ENCODE data around the gene PRSS38. TPM values are rescaled to one million over a fixed set of nuclear protein-coding genes. Genes with fewer than 3 reads are reported as not detected.

Gene PRSS38
- not detected in 2 replicates for polyA plus RNA-seq (2011; rRNA removed)
- polyA plus RNA-seq (2012; cell fraction: cytosol; rRNA removed), result not detected in 2 replicates
- not detected in 2 replicates for polyA plus RNA-seq (2012; cell fraction: nucleus; rRNA removed)
- polyA plus RNA-seq (2017; fragmentation: RNase III; extraction: RNeasy Plus Mini Kit Qiagen cat#74134 plus additional on column Dnase treatment), result not detected in 3 replicates
- polyA minus RNA-seq (2011; rRNA and poly(A)+ RNA removed), result not detected in 2 replicates

DNA sequence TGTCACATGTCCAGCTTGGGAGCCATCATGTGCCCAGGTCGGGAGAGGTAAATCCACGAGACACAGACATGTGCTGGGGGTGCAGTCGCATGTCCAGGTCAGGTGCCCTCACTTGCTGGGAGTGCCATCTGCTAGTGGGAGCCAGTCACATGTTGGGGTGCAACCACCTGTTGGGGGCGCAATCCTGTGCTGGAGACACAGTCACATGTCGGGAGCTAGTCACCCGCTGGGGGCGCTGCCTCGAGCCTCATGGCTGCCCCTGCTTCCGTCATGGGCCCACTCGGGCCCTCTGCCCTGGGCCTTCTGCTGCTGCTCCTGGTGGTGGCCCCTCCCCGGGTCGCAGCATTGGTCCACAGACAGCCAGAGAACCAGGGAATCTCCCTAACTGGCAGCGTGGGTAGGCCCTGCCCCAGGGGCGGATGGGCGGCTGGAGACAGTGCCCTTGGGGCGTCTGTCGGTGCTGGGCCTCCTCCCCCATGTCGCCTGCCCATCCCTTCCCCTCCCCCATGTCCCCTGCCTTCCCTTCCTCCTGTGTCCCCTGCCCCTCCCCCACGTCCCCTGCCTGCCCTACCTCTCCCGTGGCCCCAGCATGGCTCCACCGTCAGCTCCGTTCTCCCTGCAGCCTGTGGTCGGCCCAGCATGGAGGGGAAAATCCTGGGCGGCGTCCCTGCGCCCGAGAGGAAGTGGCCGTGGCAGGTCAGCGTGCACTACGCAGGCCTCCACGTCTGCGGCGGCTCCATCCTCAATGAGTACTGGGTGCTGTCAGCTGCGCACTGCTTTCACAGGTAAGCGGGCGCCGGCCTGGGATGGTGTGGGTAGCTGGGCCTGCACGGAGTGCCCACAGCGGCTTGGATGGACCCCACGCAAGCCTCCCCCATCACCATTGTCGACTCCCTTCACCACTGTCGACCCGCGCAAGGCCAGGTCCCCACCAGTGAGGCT is at the start of gene PRSS38:
TSS of gene PRSS38 (plus strand) at position 208 of the 942 bp plus-strand sequence. CDS start at position 250, 42 bp downstream.
- CTCF ChIA-PET, result no interaction called here
- no peak for ATAC-seq

GRCh38 chr1:227766015-227766634 is 49.4 kb upstream of the PRSS38 start:
- no peak for FAIRE-seq
- Histone ChIP-seq H3K4me2 (no peak overlapping the region), H3K27ac (no peak overlapping the region), H3K9me3 (no peaks in the 10 kb centered on the region), H3K4me1 (peaks cover 34% of the 10 kb centered on the region), H3K4me3 (no peak overlapping the region)
- no peak for DNase-seq (ENCODE audit: low read depth in 1 of 2, low spot score in 1 of 2)
- ChIA-PET CTCF (interaction anchor here (0.9 to 9.8 kb wide), 2 partner anchors 10 to 183 kb away, joined by 3 to 166 read pairs; partner anchors contain the start of gene WNT9A), POLR2A (no interaction called here)
- 59% methylated on average over 17 of the region's 17 CpGs for WGBS (ENCODE audit: missing lambda C conversion rate)
- TF ChIP-seq EP300 (IDR thresholded peaks at IDR 0.05) (no peak), JUNB (IDR thresholded peaks at IDR 0.05) (no peak), SMC3 (IDR thresholded peaks at IDR 0.05) (no peak), NR3C1 (IDR thresholded peaks at IDR 0.05) (no peak), TFCP2L1 (CRISPR knock-in tag; IDR thresholded peaks at IDR 0.05) (no peak), HOXA7 (CRISPR knock-in tag; IDR thresholded peaks at IDR 0.05) (no peak), FOXS1 (CRISPR knock-in tag; IDR thresholded peaks at IDR 0.05) (no peak)
- no peak for ATAC-seq

More for the DNA sequence above, at the start of gene PRSS38:
- Histone ChIP-seq H3K4me3 (no peak within 1 kb of the TSS), H3K4me2 (no peak within 1 kb of the TSS), H3K27ac (no peak within 1 kb of the TSS), H3K4me1 (no peaks in the 10 kb centered on the region), H3K9me3 (peaks cover 28% of the 10 kb centered on the region)
- DNase-seq (ENCODE audit: low read depth in 1 of 2, low spot score in 1 of 2) (no peak), FAIRE-seq (no peak)
- WGBS (ENCODE audit: missing lambda C conversion rate), result 74% methylated on average over 22 of the region's 44 CpGs
- POLR2A ChIA-PET, result no interaction called here
- no peak for TF ChIP-seq MAFK (IDR thresholded peaks at IDR 0.05; ENCODE audit: partially characterized antibody)
- no peak for TF ChIP-seq ZC3H11A (IDR thresholded peaks at IDR 0.05)
- TF ChIP-seq USF2 (IDR thresholded peaks at IDR 0.05), result no peak
- no peak for TF ChIP-seq HOXA7 (CRISPR knock-in tag; IDR thresholded peaks at IDR 0.05)
- no peak for TF ChIP-seq GATA3 (IDR thresholded peaks at IDR 0.05; ENCODE audit: borderline replicate concordance)
- no peak for TF ChIP-seq MAZ (IDR thresholded peaks at IDR 0.05; ENCODE audit: borderline replicate concordance, low read depth, low read length)
- TF ChIP-seq ESRRA (IDR thresholded peaks at IDR 0.05; ENCODE audit: borderline replicate concordance, low read length), result no peak
- no peak for TF ChIP-seq HOXB5 (CRISPR knock-in tag; IDR thresholded peaks at IDR 0.05)
- no peak for TF ChIP-seq TFCP2L1 (CRISPR knock-in tag; IDR thresholded peaks at IDR 0.05)
- no peak for TF ChIP-seq BCL3 (IDR thresholded peaks at IDR 0.05)
- no peak for TF ChIP-seq CHD4 (IDR thresholded peaks at IDR 0.05; ENCODE audit: borderline replicate concordance)
- TF ChIP-seq PHF8 (IDR thresholded peaks at IDR 0.05; ENCODE audit: borderline replicate concordance, low read depth), result no peak
- TF ChIP-seq CBX2 (IDR thresholded peaks at IDR 0.05; ENCODE audit: borderline replicate concordance, low read depth), result no peak
- TF ChIP-seq FOSB (CRISPR knock-in tag; IDR thresholded peaks at IDR 0.05), result no peak
- TF ChIP-seq NFE2L2 (conservative IDR thresholded peaks at IDR 0.05; ENCODE audit: low read length), result no peak
- TF ChIP-seq CBX8 (IDR thresholded peaks at IDR 0.05), result no peak
- TF ChIP-seq EP300 (IDR thresholded peaks at IDR 0.05), result no peak
- TF ChIP-seq, protein P1, sequence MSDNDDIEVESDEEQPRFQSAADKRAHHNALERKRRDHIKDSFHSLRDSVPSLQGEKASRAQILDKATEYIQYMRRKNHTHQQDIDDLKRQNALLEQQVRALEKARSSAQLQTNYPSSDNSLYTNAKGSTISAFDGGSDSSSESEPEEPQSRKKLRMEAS (IDR thresholded peaks at IDR 0.05), result no peak
- TF ChIP-seq EHMT2 (IDR thresholded peaks at IDR 0.05; ENCODE audit: low read depth), result no peak
